ENCODE measurements around the gene PGBD5. TPM values are rescaled to one million over a fixed set of nuclear protein-coding genes. Genes with fewer than 3 reads are reported as not detected.
"Not testable (repeated sequence)": the region's sequence is repeated elsewhere in the genome, so short reads cannot be mapped to it uniquely, and the experiment has no call there.

PGBD5 gene
- total RNA-seq, 1 donor from 2014 or later, result 16.2 TPM

DNA sequence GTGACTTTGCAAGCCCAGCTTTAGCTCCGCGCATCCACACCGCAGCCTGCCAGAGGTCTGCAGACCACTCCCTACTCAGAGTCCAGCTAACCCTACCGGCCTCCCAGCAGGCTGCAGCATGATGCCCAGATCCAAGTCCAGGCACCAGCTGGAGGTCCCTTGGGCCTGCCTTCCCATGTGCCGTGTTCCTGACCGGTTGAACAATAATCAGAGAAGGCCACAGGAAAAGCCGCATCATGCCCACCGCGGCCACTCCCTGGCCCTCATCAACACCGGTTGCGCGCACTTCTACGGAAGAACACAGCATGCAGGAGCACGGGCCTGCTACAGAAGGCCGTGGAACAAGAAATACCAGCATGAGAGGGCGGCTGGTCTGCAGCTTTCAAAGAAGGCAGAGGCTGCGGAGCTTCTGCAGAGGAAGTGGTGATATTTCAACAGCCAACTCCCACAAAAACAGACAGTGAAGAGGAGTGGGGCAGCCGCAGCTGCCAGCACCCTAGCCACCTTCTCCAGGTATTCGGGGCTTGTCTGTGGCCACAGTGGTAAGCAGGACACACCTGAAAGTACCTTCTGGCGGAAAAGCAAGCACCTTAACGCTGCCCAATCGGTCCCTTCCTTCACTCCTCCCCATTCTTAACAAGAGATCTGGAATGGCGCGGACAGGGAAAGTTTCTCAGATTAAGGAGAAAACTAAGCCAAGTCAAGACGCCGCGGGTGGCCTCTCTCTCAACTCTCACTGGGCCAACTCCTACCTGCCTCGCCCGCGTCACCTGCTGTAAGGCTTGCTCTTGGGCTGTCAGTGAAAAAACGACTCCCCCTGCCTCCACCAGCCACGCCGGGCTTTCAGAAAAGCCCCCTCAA lies 1.5 kb downstream of the PGBD5 start:
- TF ChIP-seq, protein P1, sequence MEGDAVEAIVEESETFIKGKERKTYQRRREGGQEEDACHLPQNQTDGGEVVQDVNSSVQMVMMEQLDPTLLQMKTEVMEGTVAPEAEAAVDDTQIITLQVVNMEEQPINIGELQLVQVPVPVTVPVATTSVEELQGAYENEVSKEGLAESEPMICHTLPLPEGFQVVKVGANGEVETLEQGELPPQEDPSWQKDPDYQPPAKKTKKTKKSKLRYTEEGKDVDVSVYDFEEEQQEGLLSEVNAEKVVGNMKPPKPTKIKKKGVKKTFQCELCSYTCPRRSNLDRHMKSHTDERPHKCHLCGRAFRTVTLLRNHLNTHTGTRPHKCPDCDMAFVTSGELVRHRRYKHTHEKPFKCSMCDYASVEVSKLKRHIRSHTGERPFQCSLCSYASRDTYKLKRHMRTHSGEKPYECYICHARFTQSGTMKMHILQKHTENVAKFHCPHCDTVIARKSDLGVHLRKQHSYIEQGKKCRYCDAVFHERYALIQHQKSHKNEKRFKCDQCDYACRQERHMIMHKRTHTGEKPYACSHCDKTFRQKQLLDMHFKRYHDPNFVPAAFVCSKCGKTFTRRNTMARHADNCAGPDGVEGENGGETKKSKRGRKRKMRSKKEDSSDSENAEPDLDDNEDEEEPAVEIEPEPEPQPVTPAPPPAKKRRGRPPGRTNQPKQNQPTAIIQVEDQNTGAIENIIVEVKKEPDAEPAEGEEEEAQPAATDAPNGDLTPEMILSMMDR (IDR thresholded peaks at IDR 0.05; ENCODE audit: unreplicated experiment), result peak; percentile 15
- Mint-ChIP-seq H3K4me1 (ENCODE audit: low read depth) (peaks cover 15% of the 10 kb centered on the region), H3K27me3 (peaks cover 68% of the 10 kb centered on the region), H3K9me3 (ENCODE audit: low read depth) (peaks cover 6% of the 10 kb centered on the region), H3K36me3 (ENCODE audit: insufficient read depth) (peaks cover 8% of the 10 kb centered on the region), H3K4me3 (ENCODE audit: low read depth) (peak overlapping the region; percentile 83), H3K27ac (peak overlapping the region; percentile 87)
- DNase-seq (ENCODE audit: low spot score, unreplicated experiment), result no peak

- Mint-ChIP-seq H3K36me3 (ENCODE audit: insufficient read depth) (peaks cover 8% of the 10 kb centered on the region), H3K4me1 (ENCODE audit: low read depth) (peaks cover 15% of the 10 kb centered on the region), H3K27me3 (peaks cover 61% of the 10 kb centered on the region), H3K4me3 (ENCODE audit: low read depth) (peak overlapping the region; percentile 83), H3K9me3 (ENCODE audit: low read depth) (peaks cover 6% of the 10 kb centered on the region), H3K27ac (no peak overlapping the region)
- no peak for DNase-seq (ENCODE audit: low spot score, unreplicated experiment)
- TF ChIP-seq, protein P1 (IDR thresholded peaks at IDR 0.05; ENCODE audit: unreplicated experiment), result no peak
Observed at GRCh38 chr1:230423951-230424350, 2.2 kb downstream of the PGBD5 start.

DNA sequence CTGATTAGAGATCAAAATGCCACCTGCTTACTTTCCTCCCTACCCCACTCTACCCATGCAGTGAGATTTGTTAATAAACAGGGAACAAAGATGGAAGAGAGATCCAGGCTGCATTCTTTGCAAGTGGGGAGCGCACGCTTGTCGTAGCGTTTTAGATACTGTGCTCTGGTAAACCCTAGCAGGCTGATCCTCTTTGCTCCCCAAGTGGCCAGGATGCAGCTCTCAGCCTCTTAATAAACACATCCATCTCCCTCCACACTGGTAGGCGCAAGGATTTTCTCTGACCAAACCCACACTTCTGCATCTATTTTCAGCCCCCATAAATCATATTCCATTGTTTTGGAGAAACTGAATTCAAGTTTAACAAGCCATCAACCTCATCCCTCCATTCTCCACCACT lies 2.9 kb downstream of the PGBD5 start:
- TF ChIP-seq, protein P1 (IDR thresholded peaks at IDR 0.05; ENCODE audit: unreplicated experiment), result no peak
- Mint-ChIP-seq H3K36me3 (ENCODE audit: insufficient read depth) (peaks cover 8% of the 10 kb centered on the region), H3K27ac (no peak overlapping the region), H3K4me1 (ENCODE audit: low read depth) (peaks cover 15% of the 10 kb centered on the region), H3K4me3 (ENCODE audit: low read depth) (no peak overlapping the region), H3K27me3 (peaks cover 59% of the 10 kb centered on the region), H3K9me3 (ENCODE audit: low read depth) (peaks cover 6% of the 10 kb centered on the region)
- DNase-seq (ENCODE audit: low spot score, unreplicated experiment), result no peak

DNA sequence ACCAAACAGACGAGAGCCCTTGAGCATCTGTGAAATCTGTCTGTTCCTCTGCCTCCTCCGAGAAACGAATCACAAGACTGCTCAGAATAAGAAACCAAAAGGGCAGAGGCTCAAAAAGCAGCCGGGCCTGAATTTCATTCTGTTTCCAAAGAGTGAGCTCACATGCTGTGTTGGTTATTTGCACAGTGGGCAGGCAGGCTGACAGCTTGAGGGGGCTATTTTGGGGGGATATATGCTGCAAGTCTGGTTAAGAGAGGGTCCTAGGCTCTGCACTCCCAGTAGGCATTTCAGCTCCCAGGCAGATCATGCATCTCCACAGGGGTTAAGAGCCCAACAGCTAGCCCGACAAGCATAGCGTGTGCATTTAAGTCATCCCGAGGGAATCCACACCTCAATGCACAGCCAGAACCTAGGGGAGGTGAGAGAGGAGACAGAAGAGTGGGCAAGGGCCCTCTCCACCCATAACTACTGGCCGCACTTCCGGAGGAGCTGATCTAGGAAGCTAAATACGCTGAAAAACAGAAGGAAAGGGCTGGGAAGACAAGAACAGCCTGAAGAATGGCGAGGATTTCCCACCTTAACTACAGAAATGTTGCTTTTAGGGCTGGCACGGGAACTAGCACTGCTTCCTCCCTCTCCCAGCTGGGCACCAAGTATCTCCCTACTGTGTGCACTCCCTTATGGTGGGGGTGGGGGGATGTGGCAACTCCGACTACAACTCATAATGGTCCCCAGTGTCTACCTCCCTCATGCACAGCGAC lies 3.7 kb downstream of the PGBD5 start:
- peaks cover 50% of the 10 kb centered on the region for H3K27me3 Mint-ChIP-seq
- H3K4me1 Mint-ChIP-seq (ENCODE audit: low read depth), result peaks cover 15% of the 10 kb centered on the region
- peaks cover 6% of the 10 kb centered on the region for H3K9me3 Mint-ChIP-seq (ENCODE audit: low read depth)
- DNase-seq (ENCODE audit: low spot score, unreplicated experiment), result no peak
- no peak overlapping the region for H3K4me3 Mint-ChIP-seq (ENCODE audit: low read depth)
- no peak overlapping the region for H3K27ac Mint-ChIP-seq
- H3K36me3 Mint-ChIP-seq (ENCODE audit: insufficient read depth), result peaks cover 8% of the 10 kb centered on the region
- TF ChIP-seq, protein P1 (IDR thresholded peaks at IDR 0.05; ENCODE audit: unreplicated experiment), result no peak

DNA sequence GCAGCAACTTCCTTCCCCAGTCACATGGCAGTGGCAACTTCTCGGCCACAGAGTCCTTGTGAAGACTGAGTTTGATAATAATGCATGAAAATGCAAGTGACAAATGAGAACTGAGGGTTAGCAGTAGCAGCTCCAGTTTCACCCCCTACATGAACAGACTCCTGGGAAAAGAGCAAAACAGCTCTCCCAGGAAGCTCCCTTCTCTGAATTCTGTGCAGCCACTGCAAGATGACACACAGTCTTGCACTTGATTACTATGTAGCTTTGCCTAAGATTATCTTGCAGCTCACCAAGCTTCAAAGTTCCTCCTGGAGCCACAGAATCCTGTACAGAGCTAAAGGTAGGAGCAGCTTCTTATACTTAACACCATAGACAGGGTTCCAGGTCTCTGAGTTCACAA lies 4.7 kb downstream of the PGBD5 start:
- TF ChIP-seq, protein P1 (IDR thresholded peaks at IDR 0.05; ENCODE audit: unreplicated experiment), result no peak
- DNase-seq (ENCODE audit: low spot score, unreplicated experiment), result no peak
- H3K9me3 Mint-ChIP-seq (ENCODE audit: low read depth), result peaks cover 6% of the 10 kb centered on the region
- peaks cover 8% of the 10 kb centered on the region for H3K36me3 Mint-ChIP-seq (ENCODE audit: insufficient read depth)
- peaks cover 45% of the 10 kb centered on the region for H3K27me3 Mint-ChIP-seq
- H3K4me3 Mint-ChIP-seq (ENCODE audit: low read depth), result no peak overlapping the region
- H3K4me1 Mint-ChIP-seq (ENCODE audit: low read depth), result peaks cover 13% of the 10 kb centered on the region
- no peak overlapping the region for H3K27ac Mint-ChIP-seq

DNA sequence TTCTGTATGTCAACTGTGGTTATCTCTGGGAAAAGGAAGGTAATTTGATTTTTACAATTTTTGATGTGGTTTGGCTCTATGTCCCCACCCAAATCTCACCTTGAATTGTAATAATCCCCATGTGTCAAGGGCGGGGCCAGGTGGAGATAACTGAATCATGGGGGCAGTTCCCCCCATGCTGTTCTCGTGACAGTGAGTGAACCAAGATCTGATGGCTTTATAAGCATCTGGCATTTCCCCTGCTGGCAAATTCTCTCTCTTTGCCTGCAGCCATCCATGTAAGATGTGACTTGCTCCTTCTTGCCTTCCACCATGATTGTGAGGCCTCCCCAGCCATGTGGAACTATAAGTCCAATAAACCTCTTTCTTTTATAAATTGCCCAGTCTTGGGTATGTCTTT lies 5.8 kb downstream of the PGBD5 start:
- DNase-seq (ENCODE audit: low spot score, unreplicated experiment); H3K36me3 Mint-ChIP-seq (ENCODE audit: insufficient read depth); H3K27ac Mint-ChIP-seq; H3K4me3 Mint-ChIP-seq (ENCODE audit: low read depth); H3K9me3 Mint-ChIP-seq (ENCODE audit: low read depth): not testable (repeated sequence)
- peaks cover 13% of the 10 kb centered on the region for H3K4me1 Mint-ChIP-seq (ENCODE audit: low read depth)
- peaks cover 47% of the 10 kb centered on the region for H3K27me3 Mint-ChIP-seq
